HepG2 (cell line): ENCODE data around the gene HES7. TPM values are rescaled to one million over a fixed set of nuclear protein-coding genes. Genes with fewer than 3 reads are reported as not detected.

Experiments
- ATAC-seq: fragments of 200-7000 bp; cut with Tn5 transposase; 3 replicates; pipeline ENCODE4 v1.9.1; 2020; ENCODE audit warnings: mild to moderate bottlenecking, moderate library complexity
- BruUV-seq: library from RNA; stranded (reverse); fragments of 400-500 nt; replicated peaks from 2 replicates; lab custom pipeline; 2021; lab: Mats Ljungman, UMichigan
- CTCF ChIA-PET: fragments of 300-600 bp; formaldehyde crosslinking; extraction: SDS; loops from one replicate; lab custom pipeline; 2021; ENCODE audit warnings: low total read pairs, inconsistent platforms, low intra/inter-chr PET ratio; lab: Yijun Ruan, JAX
- POLR2A ChIA-PET: fragments of 350-600 bp; sonication (Branson Sonifier 250); formaldehyde crosslinking; loops from one replicate; lab custom pipeline; 2020; ENCODE audit warnings: antibody characterized with exemption, inconsistent platforms; lab: Yijun Ruan, JAX
- DNase-seq: peaks from one replicate; pipeline ENCODE4 v3.0.0-alpha.2; 2015; ENCODE audit warnings: low spot score
- FAIRE-seq: peaks from 3 replicates; lab custom pipeline; 2011; peaks lifted over from hg19 to GRCh38; lab: Jason Lieb, UNC
- H2AFZ ChIP-seq: one replicate; pipeline ENCODE4 v1.6.1; 2011; ENCODE audit warnings: low read length, inconsistent platforms
- H3K27ac ChIP-seq: fragments of 300-600 bp; 3 replicates; pipeline ENCODE4 v1.8.0; 2011; ENCODE audit warnings: mixed run types, mild to moderate bottlenecking, mixed read lengths, low read length, inconsistent platforms; ENCODE audit not compliant: insufficient read depth; ENCODE audit errors: extremely low read length
- H3K27me3 ChIP-seq, 2 experiments: fragments of 200-600 bp in 1 of 2; 2 replicates in 1 of 2; 3 replicates in 1 of 2; pipeline versions ENCODE4 v1.6.0 to v1.8.0; 2011; ENCODE audit warnings: low read length in 2 of 2, mild to moderate bottlenecking in 2 of 2, moderate library complexity in 2 of 2, inconsistent platforms in 1 of 2; ENCODE audit not compliant: insufficient read depth in 2 of 2, control insufficient read depth in 1 of 2
- H3K36me3 ChIP-seq, 2 experiments: fragments of 200-600 bp in 1 of 2; replicated peaks in 1 of 2; 2 replicates in 1 of 2; 3 replicates in 1 of 2; pipeline versions ENCODE4 v1.5.1 to v1.8.0; 2011; ENCODE audit warnings: low read length in 2 of 2, inconsistent platforms in 1 of 2; ENCODE audit not compliant: insufficient read depth in 2 of 2, control insufficient read depth in 1 of 2
- H3K4me1 ChIP-seq: 2 replicates; pipeline ENCODE4 v1.5.1; 2012; ENCODE audit warnings: low read length, inconsistent platforms; ENCODE audit not compliant: insufficient read depth
- H3K4me2 ChIP-seq: 2 replicates; pipeline ENCODE4 v1.6.0; 2011; ENCODE audit warnings: low read depth, low read length, inconsistent platforms
- H3K4me3 ChIP-seq, 3 experiments: fragments of 200-600 bp in 1 of 3; sonication (generic), shearing (Covaris generic) in 1 of 3; replicated peaks in 1 of 3; 2 replicates each; pipeline ENCODE4 v1.5.1; 2011 to 2016; ENCODE audit warnings: low read length in 3 of 3, inconsistent platforms in 2 of 3, low read depth in 2 of 3, mild to moderate bottlenecking in 2 of 3, control low read depth in 1 of 3, mixed read lengths in 1 of 3; ENCODE audit not compliant: insufficient read depth in 1 of 3
- H3K79me2 ChIP-seq: one replicate; pipeline ENCODE4 v1.6.1; 2011; ENCODE audit warnings: low read length, inconsistent platforms; ENCODE audit not compliant: insufficient read depth
- H3K9ac ChIP-seq: 2 replicates; pipeline ENCODE4 v1.6.0; 2011; ENCODE audit warnings: mild to moderate bottlenecking, low read depth, low read length, inconsistent platforms; ENCODE audit not compliant: insufficient read depth
- H3K9me3 ChIP-seq: 2 replicates; pipeline ENCODE4 v1.5.1; 2012; ENCODE audit warnings: mild to moderate bottlenecking, low read length
- H4K20me1 ChIP-seq: 2 replicates; pipeline ENCODE4 v1.6.0; 2011; ENCODE audit warnings: inconsistent platforms, mild to moderate bottlenecking, low read length, moderate library complexity; ENCODE audit not compliant: insufficient read depth
- ARNTL ChIP-seq: sonication (generic); formaldehyde crosslinking; IDR thresholded peaks from 2 replicates; pipeline ENCODE4 v1.4.0; 2020; ENCODE audit warnings: mild to moderate bottlenecking, missing genetic modification reagents
- FIP1L1 ChIP-seq: fragments of 200-400 bp; formaldehyde crosslinking; IDR thresholded peaks from 2 replicates; pipeline ENCODE4 v1.6.1; 2018; ENCODE audit warnings: low read depth, mild to moderate bottlenecking, low read length, moderate library complexity, borderline replicate concordance; ENCODE audit not compliant: insufficient read depth
- FOSL2 ChIP-seq: sonication (generic); formaldehyde crosslinking; IDR thresholded peaks from 2 replicates; pipeline ENCODE4 v1.4.0; 2020; ENCODE audit warnings: missing genetic modification reagents
- FOXA3 ChIP-seq: IDR thresholded peaks from 2 replicates; pipeline ENCODE4 v1.6.1; 2016; ENCODE audit warnings: missing genetic modification reagents, missing compliant biosample characterization
- RBM22 ChIP-seq: fragments of 200-400 bp; formaldehyde crosslinking; optimal IDR thresholded peaks from 2 replicates; pipeline ENCODE3; 2017; ENCODE audit warnings: mild to moderate bottlenecking, low read length, moderate library complexity
- ZBTB26 ChIP-seq: IDR thresholded peaks from 2 replicates; pipeline ENCODE4 v1.6.1; 2016; ENCODE audit warnings: missing compliant biosample characterization, missing genetic modification reagents, borderline replicate concordance
- ZNF367 ChIP-seq: sonication (generic); formaldehyde crosslinking; IDR thresholded peaks from 2 replicates; pipeline ENCODE4 v1.4.0; 2020; ENCODE audit warnings: missing genetic modification reagents, borderline replicate concordance
- ZNF605 ChIP-seq: sonication (generic); formaldehyde crosslinking; IDR thresholded peaks from 2 replicates; pipeline ENCODE4 v1.8.0; 2022; ENCODE audit warnings: mild to moderate bottlenecking, missing genetic modification reagents
- ZNF724P ChIP-seq: sonication (generic); formaldehyde crosslinking; IDR thresholded peaks from 2 replicates; pipeline ENCODE4 v1.8.0; 2022; ENCODE audit warnings: missing genetic modification reagents, borderline replicate concordance
- ZNF878 ChIP-seq: sonication (generic); formaldehyde crosslinking; IDR thresholded peaks from 2 replicates; pipeline ENCODE4 v1.8.1; 2023; ENCODE audit warnings: mild to moderate bottlenecking, missing genetic modification reagents, moderate library complexity
- WGBS: methylation state at CpG from one replicate; pipeline ENCODE4 v1.1.6; 2017; ENCODE audit warnings: low lambda C conversion rate; 5-methylcytosine and 5-hydroxymethylcytosine counted together
- in situ Hi-C: cut with HindIII; loops from 2 replicates; pipeline ENCODE4 v1.10.0; 2017; ENCODE audit warnings: low pct_unique_long_range_greater_than_20kb; ENCODE audit not compliant: extremely low pct_ligation_motif_present
- intact Hi-C: fragments of 100-400 bp; cut with micrococcal nuclease; formaldehyde crosslinking; loops from one replicate; pipeline ENCODE4 v1.10.0; 2022; ENCODE audit not compliant: unreplicated experiment
- polyA plus RNA-seq, 8 experiments: library from polyadenylated mRNA; depleted of rRNA in 3 of 8; stranded (reverse) in 7 of 8; unstranded in 1 of 8; fragments of >200 nt; fragmentation: Illumina TruSeq in 4 of 8; extraction: Trizol in 4 of 8; gene quantifications; 2 replicates each; pipeline versions ENCODE4 v1.2.1 to v1.2.3, GENCODE V29; 2011 to 2016; ENCODE audit warnings: low read depth in 4 of 8, missing spikeins in 1 of 8, mixed read lengths in 1 of 8; ENCODE audit not compliant: insufficient read depth in 1 of 8
- total RNA-seq, 5 experiments: library from RNA; depleted of rRNA; stranded (reverse); fragments of >200 nt; fragmentation: Illumina TruSeq; extraction: Trizol; gene quantifications; 2 replicates each; pipeline ENCODE4 v1.2.3, GENCODE V29; 2016; ENCODE audit warnings: low read depth in 1 of 5
- TF ChIP-seq, protein P1 (sequence below): sonication (generic); formaldehyde crosslinking; IDR thresholded peaks from 2 replicates; pipeline ENCODE4 v1.5.0; 2020; ENCODE audit warnings: missing genetic modification reagents, mild to moderate bottlenecking, borderline replicate concordance

HES7 gene
- total and polyA plus RNA-seq, 2 of the 13 experiments (the other 11 are each of a cell fraction or from before 2014, with no cell fraction given), result not detected

DNA sequence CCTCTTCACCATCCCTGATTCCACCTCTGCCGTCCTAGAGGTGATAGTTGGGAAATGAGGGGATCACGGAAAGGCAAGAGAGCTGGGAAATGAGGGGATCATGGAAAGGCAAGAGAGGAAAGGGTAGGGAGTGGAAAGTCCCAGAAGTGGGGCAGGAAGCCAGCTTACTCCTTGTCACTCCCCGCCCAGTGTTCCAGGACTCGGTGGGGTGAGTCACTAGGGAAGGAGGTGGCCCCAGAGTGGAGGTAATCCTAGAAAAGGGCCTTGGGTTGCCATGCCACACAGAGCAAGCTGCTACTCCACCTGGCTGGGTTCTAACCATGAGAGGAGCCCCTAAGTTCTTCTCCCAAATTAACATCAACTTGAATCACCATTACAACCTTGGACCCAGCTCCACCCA, 20.4 kb downstream of the HES7 start:
- DNase-seq, result no peak
- POLR2A ChIA-PET, result no interaction called here
- Histone ChIP-seq H2AFZ (no peak overlapping the region), H3K4me2 (no peak overlapping the region), H3K4me3 (no peak overlapping the region), H3K9me3 (no peaks in the 10 kb centered on the region), H3K79me2 (no peaks in the 10 kb centered on the region), H3K9ac (no peak overlapping the region)
- intact Hi-C loops, result no loop called here
- CTCF ChIA-PET, result no interaction called here
- TF ChIP-seq FOSL2 (no peak), ZNF724P (no peak), ZNF605 (no peak), ARNTL (CRISPR knock-in tag) (no peak), FIP1L1 (no peak), FOXA3 (CRISPR knock-in tag) (no peak), ZBTB26 (CRISPR knock-in tag) (no peak), RBM22 (no peak), ZNF367 (CRISPR knock-in tag) (no peak), ZNF878 (CRISPR knock-in tag) (no peak)
- TF ChIP-seq, protein P1, sequence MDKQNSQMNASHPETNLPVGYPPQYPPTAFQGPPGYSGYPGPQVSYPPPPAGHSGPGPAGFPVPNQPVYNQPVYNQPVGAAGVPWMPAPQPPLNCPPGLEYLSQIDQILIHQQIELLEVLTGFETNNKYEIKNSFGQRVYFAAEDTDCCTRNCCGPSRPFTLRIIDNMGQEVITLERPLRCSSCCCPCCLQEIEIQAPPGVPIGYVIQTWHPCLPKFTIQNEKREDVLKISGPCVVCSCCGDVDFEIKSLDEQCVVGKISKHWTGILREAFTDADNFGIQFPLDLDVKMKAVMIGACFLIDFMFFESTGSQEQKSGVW (CRISPR knock-in tag), result no peak
- TF ChIP-seq, all 625 proteins: peak for 0
- WGBS, result 16% methylated on average over 4 of the region's 4 CpGs
- Histone ChIP-seq H3K27ac (no peak overlapping the region), H3K36me3 (no peaks in the 10 kb centered on the region), H3K4me1 (no peaks in the 10 kb centered on the region), H4K20me1 (no peaks in the 10 kb centered on the region), H3K27me3 (peaks cover 6 to 61% of the 10 kb centered on the region in 2 experiments)
- ATAC-seq, result no peak
- in situ Hi-C loops, result no loop called here
- no TSS peak for BruUV-seq
- no peak for FAIRE-seq
